Endothelial cell of umbilical vein (primary cell): Measurements from ENCODE around the gene CAAP1. TPM values are rescaled to one million over a fixed set of nuclear protein-coding genes. Genes with fewer than 3 reads are reported as not detected.

Source experiments
- BruUV-seq: library from RNA; stranded (reverse); fragments of 400-500 nt; replicated peaks from 2 replicates; lab custom pipeline; 2021; lab: Mats Ljungman, UMichigan
- CTCF ChIA-PET: fragments of 300-600, 350-600 bp; sonication (Branson Sonifier 250); formaldehyde crosslinking; loops from one replicate; lab custom pipeline; 2021; ENCODE audit warnings: antibody characterized with exemption, inconsistent platforms; lab: Charles Lee
- POLR2A ChIA-PET: fragments of 300-600, 350-600 bp; sonication (Branson Sonifier 250); formaldehyde crosslinking; loops from one replicate; lab custom pipeline; 2021; ENCODE audit warnings: antibody characterized with exemption, inconsistent platforms; lab: Charles Lee
- DNase-seq: peaks from one replicate; pipeline ENCODE4 v3.0.0-alpha.2; 2011; ENCODE audit warnings: low read depth, low spot score
- FAIRE-seq: peaks from 2 replicates; lab custom pipeline; 2011; peaks lifted over from hg19 to GRCh38; lab: Jason Lieb, UNC
- H2AFZ ChIP-seq: 2 replicates; pipeline ENCODE4 v1.6.0; 2012; ENCODE audit warnings: low read depth, low read length, control low read depth, inconsistent platforms
- H3K27ac ChIP-seq: 2 replicates; pipeline ENCODE4 v1.5.1; 2011; ENCODE audit warnings: low read depth, mild to moderate bottlenecking, control low read depth, low read length, moderate library complexity; ENCODE audit not compliant: insufficient read depth
- H3K27me3 ChIP-seq, 2 experiments: 2 replicates each; pipeline versions ENCODE4 v1.6.0 to v1.6.1; 2011; ENCODE audit warnings: low read length in 2 of 2, mixed read lengths in 1 of 2; ENCODE audit not compliant: control insufficient read depth in 2 of 2, insufficient read depth in 2 of 2
- H3K36me3 ChIP-seq, 2 experiments: 2 replicates in 1 of 2; 3 replicates in 1 of 2; pipeline ENCODE4 v1.5.1; 2011; ENCODE audit warnings: low read length in 2 of 2, mild to moderate bottlenecking in 1 of 2, moderate library complexity in 1 of 2; ENCODE audit not compliant: control insufficient read depth in 2 of 2, insufficient read depth in 2 of 2; ENCODE audit errors: extremely low read depth in 1 of 2
- H3K4me1 ChIP-seq: 3 replicates; pipeline ENCODE4 v1.5.1; 2011; ENCODE audit warnings: mild to moderate bottlenecking, low read length; ENCODE audit not compliant: control insufficient read depth, insufficient read depth; ENCODE audit errors: extremely low read depth
- H3K4me2 ChIP-seq: 2 replicates; pipeline ENCODE4 v1.6.1; 2011; ENCODE audit warnings: low read length, control low read depth, mixed read lengths; ENCODE audit not compliant: insufficient read depth
- H3K4me3 ChIP-seq, 3 experiments: fragments of 200-600 bp in 1 of 3; sonication (generic), shearing (Covaris generic) in 1 of 3; replicated peaks in 1 of 3; 2 replicates each; pipeline ENCODE4 v1.5.1; 2011 to 2016; ENCODE audit warnings: control low read depth in 3 of 3, low read length in 3 of 3, mild to moderate bottlenecking in 2 of 3, inconsistent platforms in 1 of 3, low read depth in 1 of 3, moderate library complexity in 1 of 3; ENCODE audit not compliant: insufficient read depth in 1 of 3
- H3K79me2 ChIP-seq: 2 replicates; pipeline ENCODE4 v1.6.0; 2012; ENCODE audit warnings: low read length, inconsistent platforms; ENCODE audit not compliant: control insufficient read depth, insufficient read depth
- H3K9ac ChIP-seq: replicated peaks from 2 replicates; pipeline ENCODE3; 2011; ENCODE audit warnings: low read length, control low read depth; ENCODE audit not compliant: insufficient read depth; ENCODE audit errors: extremely low read depth
- H3K9me1 ChIP-seq: replicated peaks from 3 replicates; pipeline ENCODE4 v1.6.0; 2011; ENCODE audit warnings: mild to moderate bottlenecking, low read length; ENCODE audit not compliant: control insufficient read depth, insufficient read depth; ENCODE audit errors: extremely low read depth
- H3K9me3 ChIP-seq: replicated peaks from 2 replicates; pipeline ENCODE4 v1.5.1; 2012; ENCODE audit warnings: low read length, inconsistent platforms; ENCODE audit not compliant: control insufficient read depth, insufficient read depth
- H4K20me1 ChIP-seq: replicated peaks from 2 replicates; pipeline ENCODE3; 2011; ENCODE audit warnings: mild to moderate bottlenecking, low read length; ENCODE audit not compliant: control insufficient read depth, insufficient read depth; ENCODE audit errors: extremely low read depth
- EZH2 ChIP-seq: IDR thresholded peaks from 2 replicates; pipeline ENCODE4 v1.6.1; 2012; ENCODE audit warnings: borderline replicate concordance, low read depth, mild to moderate bottlenecking, moderate library complexity, low read length, inconsistent platforms; ENCODE audit not compliant: severe bottlenecking
- FOS ChIP-seq: IDR thresholded peaks from 2 replicates; pipeline ENCODE4 v1.6.1; 2011; ENCODE audit warnings: mild to moderate bottlenecking, low read length, moderate library complexity, borderline replicate concordance; ENCODE audit not compliant: insufficient read depth
- GATA2 ChIP-seq: IDR thresholded peaks from 2 replicates; pipeline ENCODE4 v1.7.0; 2011; ENCODE audit warnings: low read depth, mild to moderate bottlenecking, moderate library complexity, mixed read lengths, low read length; ENCODE audit not compliant: insufficient read length, insufficient read depth
- JUN ChIP-seq: IDR thresholded peaks from 2 replicates; pipeline ENCODE4 v1.6.1; 2011; ENCODE audit warnings: borderline replicate concordance, low read depth; ENCODE audit not compliant: insufficient read length, insufficient read depth
- MAX ChIP-seq: IDR thresholded peaks from 2 replicates; pipeline ENCODE4 v1.6.1; 2011; ENCODE audit not compliant: insufficient read depth, insufficient read length
- MYC ChIP-seq: IDR thresholded peaks from one replicate; pipeline ENCODE4 v1.6.1; 2011; ENCODE audit warnings: mild to moderate bottlenecking, low read depth, low read length
- POLR2A ChIP-seq: IDR thresholded peaks from 2 replicates; pipeline ENCODE4 v1.6.1; 2012; ENCODE audit warnings: low read depth, mild to moderate bottlenecking, control low read depth, low read length
- POLR2AphosphoS5 ChIP-seq: IDR thresholded peaks from 2 replicates; pipeline ENCODE4 v1.6.1; 2012; ENCODE audit warnings: low read depth, mild to moderate bottlenecking, control low read depth, low read length, moderate library complexity; ENCODE audit not compliant: insufficient read depth
- dilution Hi-C: fragments of 300-500 bp; cut with MboI; formaldehyde crosslinking; loops from one replicate; pipeline ENCODE4 v1.15.0; 2019; ENCODE audit warnings: low sequenced_read_pairs; ENCODE audit not compliant: extremely low pct_ligation_motif_present
- intact Hi-C: fragments of 100-400 bp; cut with micrococcal nuclease; formaldehyde crosslinking; loops from one replicate; pipeline ENCODE4 v1.10.0; 2022
- polyA plus RNA-seq, 4 experiments: library from polyadenylated mRNA; depleted of rRNA in 3 of 4; stranded (reverse) in 3 of 4; unstranded in 1 of 4; fragments of >200 nt; gene quantifications; 2 replicates each; pipeline versions ENCODE4 v1.2.1 to v1.2.3, GENCODE V29; 2011 to 2012; ENCODE audit warnings: missing spikeins in 1 of 4
- total RNA-seq: library from RNA; stranded (reverse); gene quantifications from 2 replicates; pipeline ENCODE4 v1.2.3, GENCODE V29; 2021
- TF ChIP-seq, protein P1 (sequence below), 2 donors: IDR thresholded peaks; 1 replicate in 1 of 2; 2 replicates in 1 of 2; pipeline ENCODE4 v1.5.1; 2011; ENCODE audit warnings: low read length in 2 of 2, mild to moderate bottlenecking in 2 of 2, moderate library complexity in 2 of 2, control low read depth in 1 of 2, inconsistent platforms in 1 of 2, low read depth in 1 of 2; ENCODE audit not compliant: insufficient read depth in 1 of 2; ENCODE audit errors: extremely low read depth in 1 of 2

The CAAP1 gene
- total and polyA plus RNA-seq, 2 donors (not counting 3 experiments of a cell fraction or from before 2014, with no cell fraction given), result 5.3 to 16.1 TPM

- dilution Hi-C loops (no loop called here), intact Hi-C loops (no loop called here)
- peaks cover 5 to 7% of the 10 kb centered on the region in 2 experiments for H3K36me3 ChIP-seq
- H3K9me1 ChIP-seq, result no peaks in the 10 kb centered on the region
- BruUV-seq, result no TSS peak
- no peak overlapping the region for H3K9ac ChIP-seq
- no peaks in the 10 kb centered on the region for H3K79me2 ChIP-seq
- no peaks in the 10 kb centered on the region for H4K20me1 ChIP-seq
- DNase-seq, result no peak
- ChIA-PET POLR2A (no interaction called here), CTCF (no interaction called here)
- TF ChIP-seq POLR2A, result no peak
- TF ChIP-seq EZH2, result no peak
- no peak for TF ChIP-seq GATA2
- TF ChIP-seq MAX, result no peak
- TF ChIP-seq JUN, result no peak
- H3K4me1 ChIP-seq, result no peaks in the 10 kb centered on the region
- no peak for FAIRE-seq
- H3K27me3 ChIP-seq, result no peaks in the 10 kb centered on the region
- H2AFZ ChIP-seq, result no peak overlapping the region
- no peak overlapping the region for H3K27ac ChIP-seq
- H3K9me3 ChIP-seq, result no peaks in the 10 kb centered on the region
- no peak overlapping the region for H3K4me2 ChIP-seq
- no peak overlapping the region for H3K4me3 ChIP-seq
Measured at GRCh38 chr9:26904671-26905070, 12.1 kb upstream of the CAAP1 start.

GRCh38 chr9:26904070-26904469 lies 11.5 kb upstream of the CAAP1 start:
- no peak for DNase-seq
- BruUV-seq, result no TSS peak

More at GRCh38 chr9:26904070-26904469, 11.5 kb upstream of the CAAP1 start:
- no peak overlapping the region for H3K9ac ChIP-seq
- peaks cover 5 to 7% of the 10 kb centered on the region in 2 experiments for H3K36me3 ChIP-seq
- intact Hi-C loops, result no loop called here
- H3K4me1 ChIP-seq, result no peaks in the 10 kb centered on the region
- H2AFZ ChIP-seq, result no peak overlapping the region
- no peaks in the 10 kb centered on the region for H3K79me2 ChIP-seq
- ChIA-PET CTCF (interaction anchor here (1.3 kb wide), 1 partner anchor 11 kb away, joined by 4 read pairs; the partner anchor contains the start of gene CAAP1), POLR2A (no interaction called here)
- H3K27ac ChIP-seq, result no peak overlapping the region
- dilution Hi-C loops, result no loop called here
- no peak overlapping the region for H3K4me3 ChIP-seq
- no peak for TF ChIP-seq MYC
- no peak for TF ChIP-seq POLR2AphosphoS5
- no peak for TF ChIP-seq GATA2
- TF ChIP-seq JUN, result no peak
- no peak for TF ChIP-seq POLR2A
- no peak for TF ChIP-seq EZH2
- TF ChIP-seq, protein P1, sequence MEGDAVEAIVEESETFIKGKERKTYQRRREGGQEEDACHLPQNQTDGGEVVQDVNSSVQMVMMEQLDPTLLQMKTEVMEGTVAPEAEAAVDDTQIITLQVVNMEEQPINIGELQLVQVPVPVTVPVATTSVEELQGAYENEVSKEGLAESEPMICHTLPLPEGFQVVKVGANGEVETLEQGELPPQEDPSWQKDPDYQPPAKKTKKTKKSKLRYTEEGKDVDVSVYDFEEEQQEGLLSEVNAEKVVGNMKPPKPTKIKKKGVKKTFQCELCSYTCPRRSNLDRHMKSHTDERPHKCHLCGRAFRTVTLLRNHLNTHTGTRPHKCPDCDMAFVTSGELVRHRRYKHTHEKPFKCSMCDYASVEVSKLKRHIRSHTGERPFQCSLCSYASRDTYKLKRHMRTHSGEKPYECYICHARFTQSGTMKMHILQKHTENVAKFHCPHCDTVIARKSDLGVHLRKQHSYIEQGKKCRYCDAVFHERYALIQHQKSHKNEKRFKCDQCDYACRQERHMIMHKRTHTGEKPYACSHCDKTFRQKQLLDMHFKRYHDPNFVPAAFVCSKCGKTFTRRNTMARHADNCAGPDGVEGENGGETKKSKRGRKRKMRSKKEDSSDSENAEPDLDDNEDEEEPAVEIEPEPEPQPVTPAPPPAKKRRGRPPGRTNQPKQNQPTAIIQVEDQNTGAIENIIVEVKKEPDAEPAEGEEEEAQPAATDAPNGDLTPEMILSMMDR (IDR thresholded peaks at IDR 0.05; ENCODE audit: extremely low read depth in 1 of 2, insufficient read depth in 1 of 2, low read depth in 1 of 2, low read length in 2 of 2), result no peak
- no peak for TF ChIP-seq FOS
- TF ChIP-seq MAX, result no peak
- H3K27me3 ChIP-seq, result no peaks in the 10 kb centered on the region
- H3K4me2 ChIP-seq, result no peak overlapping the region
- no peaks in the 10 kb centered on the region for H3K9me3 ChIP-seq
- no peaks in the 10 kb centered on the region for H3K9me1 ChIP-seq
- no peaks in the 10 kb centered on the region for H4K20me1 ChIP-seq
- no peak for FAIRE-seq
